Neural progenitor cell (in vitro differentiated cells): ENCODE data around the gene MLST8.

Experiments
- EZH2 ChIP-seq: fragments of 200-600 bp; sonication (generic); IDR thresholded peaks from 2 replicates; pipeline ENCODE4 v1.6.1; 2017; ENCODE audit warnings: antibody characterized with exemption, mild to moderate bottlenecking, moderate library complexity
- EZH2phosphoT487 ChIP-seq: fragments of 200-600 bp; sonication (generic); IDR thresholded peaks from 2 replicates; pipeline ENCODE4 v1.6.1; 2017; ENCODE audit warnings: antibody characterized with exemption
- TF ChIP-seq, protein P1 (sequence below): fragments of 200-600 bp; sonication (generic); IDR thresholded peaks from 2 replicates; pipeline ENCODE4 v1.5.1; 2017; ENCODE audit warnings: antibody characterized with exemption, mild to moderate bottlenecking

- TF ChIP-seq, protein P1, sequence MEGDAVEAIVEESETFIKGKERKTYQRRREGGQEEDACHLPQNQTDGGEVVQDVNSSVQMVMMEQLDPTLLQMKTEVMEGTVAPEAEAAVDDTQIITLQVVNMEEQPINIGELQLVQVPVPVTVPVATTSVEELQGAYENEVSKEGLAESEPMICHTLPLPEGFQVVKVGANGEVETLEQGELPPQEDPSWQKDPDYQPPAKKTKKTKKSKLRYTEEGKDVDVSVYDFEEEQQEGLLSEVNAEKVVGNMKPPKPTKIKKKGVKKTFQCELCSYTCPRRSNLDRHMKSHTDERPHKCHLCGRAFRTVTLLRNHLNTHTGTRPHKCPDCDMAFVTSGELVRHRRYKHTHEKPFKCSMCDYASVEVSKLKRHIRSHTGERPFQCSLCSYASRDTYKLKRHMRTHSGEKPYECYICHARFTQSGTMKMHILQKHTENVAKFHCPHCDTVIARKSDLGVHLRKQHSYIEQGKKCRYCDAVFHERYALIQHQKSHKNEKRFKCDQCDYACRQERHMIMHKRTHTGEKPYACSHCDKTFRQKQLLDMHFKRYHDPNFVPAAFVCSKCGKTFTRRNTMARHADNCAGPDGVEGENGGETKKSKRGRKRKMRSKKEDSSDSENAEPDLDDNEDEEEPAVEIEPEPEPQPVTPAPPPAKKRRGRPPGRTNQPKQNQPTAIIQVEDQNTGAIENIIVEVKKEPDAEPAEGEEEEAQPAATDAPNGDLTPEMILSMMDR = peak; percentile 46
- TF ChIP-seq EZH2 = no peak
- TF ChIP-seq EZH2phosphoT487 = no peak
Measured at GRCh38 chr16:2194852-2195321, 10.4 kb upstream of the MLST8 start.
